T-helper 2 cell treated with Interferon-gamma antibody and Interleukin-4, amounts not matched to agents 100 ng/mL and 5 ng/mL, for 36 hours (primary cell): ENCODE measurements around the gene NR5A2. TPM values are rescaled to one million over a fixed set of nuclear protein-coding genes. Genes with fewer than 3 reads are reported as not detected.

Source experiments
- intact Hi-C: fragments of 100-400 bp; cut with micrococcal nuclease; formaldehyde crosslinking; loops from one replicate; pipeline ENCODE4 v1.15.1; 2023
- total RNA-seq: library from RNA; stranded (reverse); gene quantifications from 2 replicates; pipeline ENCODE4 v1.2.3, GENCODE V29; 2022

Gene NR5A2
- total RNA-seq = 0.05 TPM in 1 of 2 replicates, not detected in the other

DNA sequence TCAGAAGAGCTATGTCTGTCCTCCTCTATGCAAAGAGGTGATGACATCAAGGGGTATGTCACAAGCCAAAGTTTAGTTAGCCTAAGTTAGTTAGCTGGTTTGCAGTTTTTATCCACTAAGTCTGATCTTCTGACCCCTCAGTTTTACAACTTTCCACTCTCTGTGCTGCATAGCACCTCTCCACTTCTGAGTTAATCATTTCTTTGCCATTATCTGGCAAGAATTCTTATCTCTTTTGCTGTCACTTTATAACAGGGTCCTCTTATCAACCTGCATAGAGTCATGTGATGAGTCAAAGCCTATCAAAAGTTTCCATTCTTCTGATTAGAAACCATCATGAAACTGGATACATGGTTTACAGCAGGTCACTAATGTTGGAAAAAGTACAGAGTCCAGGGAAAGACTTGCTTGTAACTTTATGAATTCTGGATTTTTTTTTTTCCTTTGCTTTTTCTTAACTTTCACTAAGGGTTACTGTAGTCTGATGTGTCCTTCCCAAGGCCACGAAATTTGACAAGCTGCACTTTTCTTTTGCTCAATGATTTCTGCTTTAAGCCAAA lies at the start of gene NR5A2:
NR5A2 (plus strand) TSS at position 447 of the 560 bp plus-strand sequence. CDS start 138 bp downstream, outside the sequence.
- intact Hi-C loops = no loop called here

DNA sequence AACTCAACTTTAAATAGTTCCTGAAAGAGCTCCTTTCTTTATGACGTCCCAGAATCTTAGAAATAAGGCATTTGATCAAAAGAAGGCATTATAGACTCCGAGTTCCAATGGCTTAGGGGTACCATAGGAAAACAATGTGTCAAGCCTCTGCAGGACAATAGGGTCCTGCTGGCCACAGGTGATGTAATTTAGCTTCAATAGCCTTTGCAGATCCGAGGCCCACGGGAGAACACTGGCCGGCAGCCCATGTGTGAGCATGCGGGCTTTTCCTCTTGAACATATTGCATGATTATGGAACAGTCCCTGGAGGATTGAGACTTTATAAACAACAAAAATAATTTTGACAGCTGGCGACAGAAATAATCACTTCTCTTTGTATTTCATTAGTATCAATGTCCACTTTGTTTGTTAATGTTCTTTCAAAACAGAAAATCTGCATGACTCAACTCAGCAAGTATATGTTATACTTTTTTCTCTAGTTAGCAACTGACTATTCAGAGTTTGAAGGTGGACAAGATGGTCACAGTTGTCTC lies 49.0 kb upstream of the NR5A2 start:
- intact Hi-C loops = no loop called here

GRCh38 chr1:199979071-199979470 lies 48.4 kb upstream of the NR5A2 start:
- intact Hi-C loops = no loop called here

- intact Hi-C loops = no loop called here
These were observed 45.9 kb upstream of the NR5A2 start for GRCh38 chr1:199981584-199981983.

GRCh38 chr1:199982606-199983005 lies 44.9 kb upstream of the NR5A2 start:
- intact Hi-C loops = no loop called here

GRCh38 chr1:199983531-199983930 lies 44.0 kb upstream of the NR5A2 start:
- intact Hi-C loops = no loop called here

- intact Hi-C loops = no loop called here
These were observed 32.3 kb upstream of the NR5A2 start for GRCh38 chr1:199995096-199995685.

- intact Hi-C loops = no loop called here
These were observed 22.3 kb upstream of the NR5A2 start for GRCh38 chr1:200005165-200005564.

DNA sequence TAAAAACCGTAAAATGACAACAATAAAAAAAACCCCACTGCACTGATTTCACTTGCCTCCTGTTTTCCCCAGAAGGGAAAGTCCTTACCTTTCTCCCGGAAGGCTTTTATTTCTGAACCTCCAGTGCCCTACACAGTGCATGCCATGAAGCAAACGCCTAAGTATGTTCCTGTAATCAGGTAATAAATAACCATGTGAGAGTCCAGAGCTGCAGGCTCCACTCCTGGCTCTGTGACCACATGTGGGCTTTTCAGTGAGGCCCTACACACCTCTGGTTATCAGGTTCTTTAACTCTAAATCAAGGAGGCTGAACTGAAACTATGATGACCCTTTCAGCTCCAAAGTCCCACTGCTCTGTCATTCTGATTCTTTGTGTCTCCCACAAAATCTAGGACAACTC lies 20.8 kb upstream of the NR5A2 start:
- intact Hi-C loops = no loop called here

DNA sequence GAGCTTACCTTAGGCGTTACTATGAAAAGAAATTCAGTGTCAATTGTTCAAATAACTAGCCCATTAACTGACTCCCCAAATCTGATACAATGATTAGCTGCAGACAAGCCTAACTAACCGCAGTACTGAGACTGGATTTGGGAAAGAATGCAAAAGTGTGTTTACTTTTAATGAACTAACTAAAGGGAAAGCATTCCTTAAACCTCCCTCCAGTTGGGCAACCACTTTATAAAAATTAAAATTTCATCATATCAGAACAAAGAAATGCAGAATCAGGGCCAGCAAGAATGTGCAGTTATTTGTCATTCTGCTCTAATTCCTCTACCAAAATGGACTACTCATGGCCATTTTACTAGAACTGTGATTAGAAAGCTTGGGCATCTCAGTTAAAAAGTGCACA lies 11.7 kb upstream of the NR5A2 start:
- intact Hi-C loops = no loop called here

GRCh38 chr1:200021577-200022238 lies 5.8 kb upstream of the NR5A2 start:
- intact Hi-C loops = no loop called here

- intact Hi-C loops = no loop called here
These were observed 5.2 kb upstream of the NR5A2 start for GRCh38 chr1:200022239-200022804.

- intact Hi-C loops = no loop called here
These were observed 1.1 kb downstream of the NR5A2 start for GRCh38 chr1:200028586-200029034.

- intact Hi-C loops = no loop called here
These were observed 1.7 kb downstream of the NR5A2 start for GRCh38 chr1:200029035-200029821.

DNA sequence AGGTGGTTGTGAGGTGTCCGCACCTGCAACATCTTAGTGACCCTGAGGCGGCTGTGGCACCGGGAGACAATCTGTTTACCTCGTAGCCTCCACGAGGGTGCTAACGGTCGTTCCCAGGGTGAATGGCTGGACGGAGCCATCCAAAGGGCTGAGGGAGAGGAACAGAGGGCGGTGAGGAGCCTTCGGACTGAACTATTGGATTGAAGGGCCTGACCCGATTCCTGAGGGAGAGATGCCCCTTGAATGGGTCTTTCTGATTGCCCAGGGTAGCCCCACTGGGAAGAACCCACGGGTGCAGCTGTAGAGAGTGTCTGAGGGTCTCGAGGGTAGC lies 2.3 kb downstream of the NR5A2 start:
- intact Hi-C loops = no loop called here

- intact Hi-C loops = no loop called here
These were observed 3.3 kb downstream of the NR5A2 start for GRCh38 chr1:200030791-200031190.

DNA sequence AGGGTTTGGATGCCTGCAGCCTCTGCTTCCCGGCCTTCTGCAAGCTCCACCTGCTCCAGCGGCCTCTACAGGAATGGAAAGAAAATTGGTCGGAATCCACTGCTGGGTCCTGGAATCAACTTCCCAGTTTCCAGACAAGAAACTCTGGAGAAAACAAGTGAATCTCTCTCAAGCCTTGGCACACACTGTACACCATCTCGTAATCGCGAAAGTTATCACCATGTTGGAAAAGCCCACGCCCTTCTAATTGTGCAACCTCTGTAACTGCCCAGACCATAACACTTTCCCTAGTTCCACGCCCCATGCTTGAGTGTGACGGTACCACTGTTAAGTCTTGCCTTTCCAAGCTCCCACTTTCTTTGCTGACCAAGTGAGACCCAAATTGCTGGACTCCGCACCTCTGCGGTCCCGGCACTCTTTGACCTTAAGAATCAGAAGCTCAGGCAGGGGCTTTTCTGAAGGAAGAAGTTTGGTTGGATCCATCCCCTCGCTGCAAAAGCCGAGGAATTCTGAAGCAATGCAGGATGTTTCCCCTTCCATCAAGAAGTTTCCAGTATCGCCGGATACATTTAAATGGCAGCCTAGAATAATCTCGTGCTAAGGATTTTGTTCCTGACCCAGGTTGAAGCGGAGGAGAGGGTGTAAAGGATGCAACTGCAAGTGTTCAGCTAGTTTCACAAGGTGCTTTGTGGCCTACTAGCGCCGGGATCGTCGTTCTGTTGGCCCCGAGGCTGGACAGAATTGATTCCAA lies 6.2 kb downstream of the NR5A2 start:
- intact Hi-C loops = no loop called here

DNA sequence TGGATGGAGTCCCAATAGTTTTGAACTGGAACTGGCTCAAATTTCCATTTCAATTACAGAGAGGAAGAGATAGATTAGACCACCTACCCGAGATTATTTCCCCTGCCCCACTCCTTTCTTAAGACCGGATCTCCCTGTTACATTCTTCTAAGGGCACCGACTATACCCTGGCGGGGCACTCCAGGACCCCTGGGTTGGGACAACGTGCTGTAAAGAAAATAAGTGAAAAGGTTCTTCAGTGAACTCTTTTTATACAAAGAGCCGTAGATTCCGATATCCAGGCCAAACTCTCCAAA lies 6.7 kb downstream of the NR5A2 start:
- intact Hi-C loops = no loop called here

DNA sequence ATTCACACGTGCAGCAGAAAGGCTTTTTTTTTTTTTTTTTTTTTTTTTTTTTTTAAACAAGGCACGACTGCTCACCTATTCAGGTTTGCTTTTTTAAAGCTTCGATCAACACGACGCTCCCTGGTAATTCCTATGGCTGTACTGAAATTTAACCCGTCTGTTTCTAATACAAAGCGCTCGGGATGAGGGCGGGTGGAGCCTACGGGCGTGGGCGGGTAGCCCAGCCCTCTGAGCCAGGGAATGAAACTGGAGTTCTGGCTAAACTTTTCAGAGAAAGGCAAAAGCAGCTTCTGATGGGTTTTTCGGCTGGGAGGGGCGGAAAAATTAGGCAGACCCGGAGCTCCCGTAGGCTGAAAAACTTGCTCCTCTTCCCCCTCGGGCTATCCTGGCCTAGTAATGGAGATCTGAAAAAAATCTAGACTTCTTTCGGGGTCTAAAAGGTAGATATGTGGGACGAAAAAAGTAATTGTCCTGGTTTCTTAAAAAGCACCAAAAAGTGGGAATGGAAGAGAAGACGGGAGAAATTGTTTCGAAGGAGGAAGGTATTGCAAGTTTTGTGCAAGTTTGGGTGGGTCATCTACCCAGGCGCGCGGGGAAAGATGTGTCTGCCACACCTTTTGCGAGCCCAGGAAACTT lies 7.4 kb downstream of the NR5A2 start:
- intact Hi-C loops = no loop called here

DNA sequence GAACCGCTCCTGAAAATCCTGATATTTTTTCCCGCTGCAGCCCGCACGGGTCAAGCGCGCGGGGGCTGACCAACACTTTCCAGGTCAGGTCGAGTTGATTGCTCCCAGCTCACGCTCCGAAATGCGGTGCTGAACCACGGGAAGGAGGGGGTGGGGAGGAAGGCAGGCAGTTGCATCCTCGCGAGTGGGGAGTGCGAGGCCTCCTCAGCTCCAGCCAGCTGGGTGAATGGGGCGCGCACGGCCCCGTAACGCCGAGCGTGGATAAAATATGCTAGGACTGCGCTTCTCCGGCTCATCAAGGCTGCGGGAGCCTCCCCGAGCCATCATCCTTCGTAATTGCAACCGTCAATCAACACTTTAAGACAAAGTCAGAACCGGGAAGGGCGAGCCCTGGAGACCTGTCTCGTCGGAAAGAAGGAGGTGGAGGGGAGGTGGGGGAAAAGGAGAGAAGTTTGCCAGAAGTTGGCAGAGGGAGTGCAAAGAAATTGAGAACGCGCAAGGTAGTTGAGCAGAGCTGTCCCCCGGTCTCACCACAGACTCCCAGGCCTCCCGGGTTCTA lies 8.0 kb downstream of the NR5A2 start:
- intact Hi-C loops = no loop called here
